ENCODE measurements around the gene GPR82. TPM values are rescaled to one million over a fixed set of nuclear protein-coding genes. Genes with fewer than 3 reads are reported as not detected.

The GPR82 gene
- total and polyA plus RNA-seq, 3 experiments from 2014 or later = 0.39 to 0.89 (median 0.59) TPM

DNA sequence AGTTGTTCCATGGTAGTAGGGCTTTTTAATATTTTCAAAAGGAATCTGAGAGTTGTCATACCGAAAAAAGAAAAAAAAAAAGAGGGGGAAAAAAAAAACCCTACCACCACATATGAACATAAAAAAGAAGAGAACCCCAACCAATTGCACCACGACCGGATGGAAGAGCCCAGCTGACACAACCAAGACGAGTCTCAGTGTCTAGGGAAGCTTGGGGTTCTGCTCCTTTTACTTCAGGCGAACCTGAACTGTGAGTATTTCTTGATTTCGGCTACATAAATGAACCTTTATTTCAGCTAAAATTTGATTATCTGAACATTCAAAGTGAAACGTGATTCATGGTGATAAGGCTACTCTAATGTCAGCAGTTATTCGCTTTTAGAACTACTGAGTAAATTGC is 35.1 kb upstream of the GPR82 start, which contains the start of gene GPR34:
Gene GPR34 (plus strand): TSS at position 139 of the 400 bp plus-strand sequence. CDS start 6,661 bp downstream, outside the sequence.
- peak in 3 of 5 donors; percentile 11 to 45 (median 18) for DNase-seq
- peaks cover 0 to 6% (median 0%) of the 10 kb centered on the region in 3 donors for H3K36me3 Mint-ChIP-seq
- Histone ChIP-seq H3K4me1 (ENCODE audit: insufficient read depth, low read length) (no peaks in the 10 kb centered on the region), H3K36me3 (ENCODE audit: insufficient read depth, low read length) (no peaks in the 10 kb centered on the region), H3K9me3 (ENCODE audit: low read length) (no peaks in the 10 kb centered on the region), H3K27me3 (ENCODE audit: insufficient read depth, low read length, poor library complexity, severe bottlenecking) (no peaks in the 10 kb centered on the region), H3K4me3 (ENCODE audit: low read length) (no peak within 1 kb of the TSS), H3K27ac (ENCODE audit: low read depth, low read length) (no peak within 1 kb of the TSS)
- ChIA-PET CTCF (no interaction called here), POLR2A (interaction anchor here (1.0 kb wide), 1 partner anchor 32 kb away, joined by 3 read pairs; no protein-coding TSS in a partner anchor)
- peak within 1 kb of the TSS in 3 of 8 donors; percentile 13 to 43 (median 17) for H3K27ac Mint-ChIP-seq
- H3K27me3 Mint-ChIP-seq = peaks cover 0 to 6% of the 10 kb centered on the region in 2 donors
- peaks cover 27 to 55% (median 40%) of the 10 kb centered on the region in 3 donors for H3K4me1 Mint-ChIP-seq
- peak within 1 kb of the TSS in 6 of 7 donors; percentile 7 to 65 (median 18) for H3K4me3 Mint-ChIP-seq
- H3K9me3 Mint-ChIP-seq = peaks cover 0 to 2% (median 0%) of the 10 kb centered on the region in 5 donors

DNA sequence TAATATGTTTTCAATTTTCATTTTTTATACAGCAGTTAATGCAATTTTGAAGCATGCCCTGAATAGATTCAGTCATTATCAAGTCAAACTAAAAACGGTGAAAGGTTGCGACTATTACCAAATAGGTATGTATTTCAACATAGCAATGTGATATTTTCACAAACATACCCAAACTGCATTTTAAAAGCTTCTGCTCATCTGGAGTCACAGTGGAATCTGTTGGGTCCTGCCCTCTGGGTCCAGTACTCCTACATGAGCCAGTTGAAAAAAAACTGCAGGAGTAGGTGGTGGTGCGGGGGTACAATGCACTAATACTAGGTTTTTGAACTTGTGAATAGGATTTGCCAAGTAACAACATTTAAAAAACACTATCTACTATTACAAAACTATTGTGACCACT is 34.3 kb upstream of the GPR82 start:
- Histone ChIP-seq H3K27me3 (ENCODE audit: insufficient read depth, low read length, poor library complexity, severe bottlenecking) (no peaks in the 10 kb centered on the region), H3K4me1 (ENCODE audit: insufficient read depth, low read length) (no peaks in the 10 kb centered on the region), H3K27ac (ENCODE audit: low read depth, low read length) (no peak overlapping the region), H3K36me3 (ENCODE audit: insufficient read depth, low read length) (no peaks in the 10 kb centered on the region), H3K4me3 (ENCODE audit: low read length) (no peak overlapping the region), H3K9me3 (ENCODE audit: low read length) (no peaks in the 10 kb centered on the region)
- no peak for DNase-seq
- POLR2A ChIA-PET = interaction anchor here (0.5 kb wide), 1 partner anchor 180 kb away, joined by 4 read pairs; no protein-coding TSS in a partner anchor
- Mint-ChIP-seq H3K27me3 (peaks cover 0 to 7% of the 10 kb centered on the region in 2 donors), H3K4me3 (peak overlapping the region in 2 of 7 donors; percentile 7 to 32), H3K4me1 (peaks cover 32 to 64% (median 46%) of the 10 kb centered on the region in 3 donors), H3K36me3 (peaks cover 0 to 6% (median 0%) of the 10 kb centered on the region in 3 donors), H3K9me3 (peaks cover 0 to 2% (median 0%) of the 10 kb centered on the region in 5 donors), H3K27ac (no peak overlapping the region)
- CTCF ChIA-PET = no interaction called here

DNA sequence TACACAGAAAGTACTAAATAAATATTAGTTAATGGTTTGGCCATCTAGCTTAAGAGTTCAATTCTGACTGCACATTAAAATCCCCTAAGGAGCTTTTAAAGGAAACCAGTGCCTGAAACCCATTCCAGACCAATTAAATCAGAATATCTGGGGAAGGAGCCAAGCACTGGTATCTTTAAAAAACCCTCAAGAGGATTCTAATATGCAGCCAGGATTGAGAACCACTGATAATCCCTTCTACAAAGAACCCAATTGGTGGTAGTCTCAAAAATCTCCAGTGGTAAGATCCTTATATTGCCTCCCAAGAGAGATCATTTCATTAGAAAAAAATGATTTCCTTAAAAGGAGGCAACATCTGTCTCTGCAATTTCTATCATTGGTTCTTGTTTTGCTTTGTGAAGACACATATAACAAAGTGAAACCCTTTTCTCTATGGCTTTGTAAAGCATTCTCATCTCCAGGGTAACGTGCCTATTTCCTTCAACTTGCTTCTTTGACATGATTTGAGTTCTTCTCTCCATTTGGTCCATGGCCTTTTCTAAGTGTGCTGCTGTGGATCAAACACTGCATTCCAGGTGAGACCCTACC is 31.7 kb upstream of the GPR82 start:
- Histone ChIP-seq H3K27me3 (ENCODE audit: insufficient read depth, low read length, poor library complexity, severe bottlenecking) (no peaks in the 10 kb centered on the region), H3K4me1 (ENCODE audit: insufficient read depth, low read length) (no peaks in the 10 kb centered on the region), H3K27ac (ENCODE audit: low read depth, low read length) (no peak overlapping the region), H3K4me3 (ENCODE audit: low read length) (no peak overlapping the region), H3K9me3 (ENCODE audit: low read length) (no peaks in the 10 kb centered on the region), H3K36me3 (ENCODE audit: insufficient read depth, low read length) (no peaks in the 10 kb centered on the region)
- H3K9me3 Mint-ChIP-seq = peaks cover 0 to 2% (median 0%) of the 10 kb centered on the region in 5 donors
- peaks cover 0 to 6% (median 0%) of the 10 kb centered on the region in 3 donors for H3K36me3 Mint-ChIP-seq
- ChIA-PET CTCF (no interaction called here), POLR2A (no interaction called here)
- peaks cover 43 to 67% (median 55%) of the 10 kb centered on the region in 3 donors for H3K4me1 Mint-ChIP-seq
- no peak for DNase-seq
- H3K27ac Mint-ChIP-seq = peak overlapping the region in 4 of 8 donors; percentile 42 to 88 (median 62)
- peak overlapping the region in 2 of 7 donors; percentile 13 to 78 for H3K4me3 Mint-ChIP-seq
- peaks cover 0 to 5% of the 10 kb centered on the region in 2 donors for H3K27me3 Mint-ChIP-seq

DNA sequence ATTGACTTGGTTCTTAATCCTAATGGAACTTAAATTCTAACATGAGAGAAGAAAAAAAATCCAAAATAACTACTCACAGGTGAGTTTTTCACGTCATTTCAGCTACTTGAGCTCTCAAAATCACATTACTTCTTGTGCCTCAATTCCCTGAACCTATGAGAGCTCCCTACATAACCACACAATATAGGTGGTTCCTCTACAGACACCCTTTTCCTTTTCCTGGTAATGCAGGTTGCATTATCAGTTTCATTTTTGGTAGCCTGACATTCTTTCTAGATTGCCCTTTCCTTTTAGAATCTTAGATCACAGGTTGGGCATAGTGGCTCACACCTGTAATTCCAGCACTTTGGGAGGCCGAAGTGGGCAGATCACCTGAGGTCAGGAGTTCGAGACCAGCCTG is 31.0 kb upstream of the GPR82 start:
- Mint-ChIP-seq H3K36me3 (peaks cover 0 to 8% (median 0%) of the 10 kb centered on the region in 3 donors), H3K27me3 (peaks cover 0 to 4% of the 10 kb centered on the region in 2 donors), H3K4me3 (peak overlapping the region in 5 of 7 donors; percentile 20 to 66 (median 47)), H3K9me3 (peaks cover 0 to 2% (median 0%) of the 10 kb centered on the region in 5 donors), H3K4me1 (peaks cover 42 to 63% (median 52%) of the 10 kb centered on the region in 3 donors), H3K27ac (peak overlapping the region in 7 of 8 donors; percentile 2 to 71 (median 60))
- DNase-seq = no peak
- Histone ChIP-seq H3K4me3 (ENCODE audit: low read length) (no peak overlapping the region), H3K4me1 (ENCODE audit: insufficient read depth, low read length) (no peaks in the 10 kb centered on the region), H3K27me3 (ENCODE audit: insufficient read depth, low read length, poor library complexity, severe bottlenecking) (no peaks in the 10 kb centered on the region), H3K36me3 (ENCODE audit: insufficient read depth, low read length) (no peaks in the 10 kb centered on the region), H3K27ac (ENCODE audit: low read depth, low read length) (no peak overlapping the region), H3K9me3 (ENCODE audit: low read length) (no peaks in the 10 kb centered on the region)
- CTCF ChIA-PET = no interaction called here
- POLR2A ChIA-PET = no interaction called here

DNA sequence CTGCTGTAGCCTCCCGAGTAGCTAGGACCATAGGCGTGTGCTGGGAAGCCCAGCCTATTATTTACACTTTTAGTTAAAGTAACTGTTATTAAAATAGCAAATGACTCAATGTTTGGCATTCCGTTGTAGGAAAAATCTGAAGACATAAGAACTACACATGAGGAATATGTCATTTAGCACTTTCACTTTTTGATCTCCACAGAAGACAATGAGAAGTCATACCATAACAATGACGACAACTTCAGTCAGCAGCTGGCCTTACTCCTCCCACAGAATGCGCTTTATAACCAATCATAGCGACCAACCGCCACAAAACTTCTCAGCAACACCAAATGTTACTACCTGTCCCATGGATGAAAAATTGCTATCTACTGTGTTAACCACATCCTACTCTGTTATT is 28.6 kb upstream of the GPR82 start:
- Histone ChIP-seq H3K36me3 (ENCODE audit: insufficient read depth, low read length) (no peaks in the 10 kb centered on the region), H3K4me3 (ENCODE audit: low read length) (no peak overlapping the region), H3K9me3 (ENCODE audit: low read length) (no peaks in the 10 kb centered on the region), H3K4me1 (ENCODE audit: insufficient read depth, low read length) (no peaks in the 10 kb centered on the region), H3K27me3 (ENCODE audit: insufficient read depth, low read length, poor library complexity, severe bottlenecking) (no peaks in the 10 kb centered on the region), H3K27ac (ENCODE audit: low read depth, low read length) (no peak overlapping the region)
- POLR2A ChIA-PET = no interaction called here
- Mint-ChIP-seq H3K4me1 (peaks cover 32 to 54% (median 43%) of the 10 kb centered on the region in 3 donors), H3K36me3 (peaks cover 0 to 8% (median 0%) of the 10 kb centered on the region in 3 donors), H3K27ac (peak overlapping the region in 5 of 8 donors; percentile 9 to 67 (median 57)), H3K27me3 (peaks cover 0 to 2% of the 10 kb centered on the region in 2 donors), H3K9me3 (peaks cover 0 to 2% (median 0%) of the 10 kb centered on the region in 5 donors), H3K4me3 (peak overlapping the region in 4 of 7 donors; percentile 7 to 52 (median 24))
- DNase-seq = peak in 3 of 5 donors; percentile 17 to 53 (median 48)
- CTCF ChIA-PET = no interaction called here

DNA sequence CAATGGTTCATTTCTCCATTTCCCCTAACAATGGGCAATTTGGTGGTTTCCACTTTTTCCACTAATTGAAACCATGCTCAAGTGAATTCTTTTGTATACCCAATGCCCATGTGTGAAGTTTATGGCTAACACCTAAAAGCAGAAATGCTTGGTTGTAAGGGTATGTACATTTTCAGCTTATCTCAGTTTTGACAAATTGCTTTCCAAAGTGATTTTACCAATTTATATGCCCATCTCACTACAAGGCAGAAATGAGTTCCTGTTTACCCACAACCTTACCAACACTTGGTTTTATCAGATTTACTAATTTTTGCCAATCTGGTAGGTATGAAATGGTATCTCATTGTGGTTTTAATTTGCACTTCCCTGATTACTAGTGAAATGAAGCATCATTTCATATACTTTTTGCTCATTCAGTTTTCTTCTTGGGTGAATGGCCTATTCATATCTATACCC is 20.4 kb upstream of the GPR82 start:
- Histone ChIP-seq H3K4me1 (ENCODE audit: insufficient read depth, low read length) (peaks cover 6% of the 10 kb centered on the region), H3K9me3 (ENCODE audit: low read length) (no peaks in the 10 kb centered on the region), H3K4me3 (ENCODE audit: low read length) (no peak overlapping the region), H3K27me3 (ENCODE audit: insufficient read depth, low read length, poor library complexity, severe bottlenecking) (no peaks in the 10 kb centered on the region), H3K27ac (ENCODE audit: low read depth, low read length) (no peak overlapping the region), H3K36me3 (ENCODE audit: insufficient read depth, low read length) (no peaks in the 10 kb centered on the region)
- H3K4me3 Mint-ChIP-seq = no peak overlapping the region
- H3K27ac Mint-ChIP-seq = peak overlapping the region in 1 of 8 donors; percentile 82
- peaks cover 0 to 8% (median 0%) of the 10 kb centered on the region in 3 donors for H3K36me3 Mint-ChIP-seq
- ChIA-PET POLR2A (no interaction called here), CTCF (no interaction called here)
- H3K9me3 Mint-ChIP-seq = no peaks in the 10 kb centered on the region
- no peak for DNase-seq
- H3K27me3 Mint-ChIP-seq = peaks cover 0 to 3% of the 10 kb centered on the region in 2 donors
- peaks cover 29 to 55% (median 48%) of the 10 kb centered on the region in 3 donors for H3K4me1 Mint-ChIP-seq

DNA sequence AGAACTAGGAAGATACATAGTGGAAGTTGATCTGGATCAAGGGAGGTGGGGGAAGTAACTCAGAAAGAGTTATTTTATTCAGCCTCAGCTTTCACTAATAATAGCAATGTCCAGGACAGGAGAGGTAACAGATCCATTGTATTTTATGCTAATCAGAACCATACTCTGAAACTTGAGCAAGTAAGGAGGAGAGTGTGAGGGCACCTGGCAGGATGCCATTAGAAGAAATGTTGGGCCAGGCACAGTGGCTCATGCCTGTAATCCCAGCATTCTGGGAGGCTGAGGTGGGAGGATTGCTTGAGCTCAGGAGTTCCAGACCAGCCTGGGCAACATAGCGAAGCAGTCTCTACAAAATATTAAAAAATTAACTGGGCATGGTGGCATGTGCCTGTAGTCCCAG is 18.9 kb upstream of the GPR82 start:
- DNase-seq = no peak
- ChIA-PET CTCF (no interaction called here), POLR2A (no interaction called here)
- H3K9me3 Mint-ChIP-seq = no peaks in the 10 kb centered on the region
- peaks cover 0 to 8% (median 0%) of the 10 kb centered on the region in 3 donors for H3K36me3 Mint-ChIP-seq
- H3K4me3 Mint-ChIP-seq = no peak overlapping the region
- Histone ChIP-seq H3K27ac (ENCODE audit: low read depth, low read length) (no peak overlapping the region), H3K36me3 (ENCODE audit: insufficient read depth, low read length) (no peaks in the 10 kb centered on the region), H3K27me3 (ENCODE audit: insufficient read depth, low read length, poor library complexity, severe bottlenecking) (no peaks in the 10 kb centered on the region), H3K4me1 (ENCODE audit: insufficient read depth, low read length) (peaks cover 6% of the 10 kb centered on the region), H3K4me3 (ENCODE audit: low read length) (no peak overlapping the region), H3K9me3 (ENCODE audit: low read length) (no peaks in the 10 kb centered on the region)
- H3K27me3 Mint-ChIP-seq = peaks cover 0 to 3% of the 10 kb centered on the region in 2 donors
- H3K27ac Mint-ChIP-seq = peak overlapping the region in 4 of 8 donors; percentile 20 to 82 (median 41)
- peaks cover 31 to 61% (median 49%) of the 10 kb centered on the region in 3 donors for H3K4me1 Mint-ChIP-seq

All from CD8-positive, alpha-beta memory T cell (primary cell).